ENCODE results near the gene CDC20B.
"Not testable (repeated sequence)": the region's sequence is repeated elsewhere in the genome, so short reads cannot be mapped to it uniquely, and the experiment has no call there.

The CDC20B gene

DNA sequence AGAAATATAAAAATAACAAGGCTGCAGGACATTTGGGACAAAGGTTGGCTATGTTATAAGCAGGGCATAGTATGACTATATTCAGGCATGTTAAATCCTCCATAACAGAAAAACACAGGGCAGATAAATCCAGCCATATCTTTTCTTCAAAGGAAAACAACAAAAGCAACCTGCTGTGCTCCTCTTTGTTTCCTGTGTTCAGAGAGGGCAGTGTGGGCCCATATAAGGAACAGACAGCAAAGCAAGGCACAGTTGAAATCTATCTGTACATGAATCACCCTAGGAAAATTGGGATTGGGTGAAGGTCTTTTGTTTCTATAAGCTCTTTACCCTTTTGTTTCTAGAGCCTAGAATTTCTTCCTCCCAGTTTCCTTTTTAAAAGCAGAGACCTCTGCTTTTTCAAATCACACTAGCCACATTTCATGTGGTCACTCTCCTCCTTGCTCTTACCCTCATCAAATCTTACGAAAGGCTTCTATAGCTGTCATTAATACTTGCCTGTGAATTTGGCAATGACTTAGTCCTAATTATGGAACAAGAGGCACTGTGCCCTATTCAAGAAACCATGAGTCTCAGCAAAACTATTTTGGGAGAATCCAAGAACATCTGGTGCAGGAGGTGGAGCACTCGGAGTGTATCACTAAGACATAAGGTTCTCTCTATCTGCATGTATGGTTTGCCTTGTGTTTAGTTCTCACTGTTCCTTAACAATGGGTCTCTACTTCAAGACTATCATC is 68.8 kb downstream of the CDC20B start:
- DNase-seq (ENCODE audit: low spot score) = no peak

DNA sequence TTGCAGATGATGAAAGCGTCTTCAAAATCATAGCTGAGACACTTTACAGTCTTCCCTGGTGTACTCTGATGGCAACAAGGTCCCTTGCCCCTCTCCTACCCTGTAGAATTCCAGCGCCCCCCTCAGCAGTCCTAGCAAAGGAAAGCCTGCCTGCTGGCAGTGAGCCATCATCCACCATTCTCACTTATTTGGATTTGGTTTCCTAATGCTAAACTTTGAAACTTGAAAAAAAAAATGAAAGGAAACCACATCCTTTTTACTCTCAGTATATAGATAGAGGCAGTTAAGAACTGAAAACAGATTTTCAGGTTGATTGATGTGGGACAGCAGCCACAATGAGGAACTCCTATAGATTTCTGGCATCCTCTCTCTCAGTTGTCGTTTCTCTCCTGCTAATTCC is 70.6 kb downstream of the CDC20B start, which contains the start of gene GZMA:
Gene GZMA (plus strand): TSS at position 299 of the 400 bp plus-strand sequence. CDS start 37 bp downstream, at position 336.
- DNase-seq (ENCODE audit: low spot score) = no peak

DNA sequence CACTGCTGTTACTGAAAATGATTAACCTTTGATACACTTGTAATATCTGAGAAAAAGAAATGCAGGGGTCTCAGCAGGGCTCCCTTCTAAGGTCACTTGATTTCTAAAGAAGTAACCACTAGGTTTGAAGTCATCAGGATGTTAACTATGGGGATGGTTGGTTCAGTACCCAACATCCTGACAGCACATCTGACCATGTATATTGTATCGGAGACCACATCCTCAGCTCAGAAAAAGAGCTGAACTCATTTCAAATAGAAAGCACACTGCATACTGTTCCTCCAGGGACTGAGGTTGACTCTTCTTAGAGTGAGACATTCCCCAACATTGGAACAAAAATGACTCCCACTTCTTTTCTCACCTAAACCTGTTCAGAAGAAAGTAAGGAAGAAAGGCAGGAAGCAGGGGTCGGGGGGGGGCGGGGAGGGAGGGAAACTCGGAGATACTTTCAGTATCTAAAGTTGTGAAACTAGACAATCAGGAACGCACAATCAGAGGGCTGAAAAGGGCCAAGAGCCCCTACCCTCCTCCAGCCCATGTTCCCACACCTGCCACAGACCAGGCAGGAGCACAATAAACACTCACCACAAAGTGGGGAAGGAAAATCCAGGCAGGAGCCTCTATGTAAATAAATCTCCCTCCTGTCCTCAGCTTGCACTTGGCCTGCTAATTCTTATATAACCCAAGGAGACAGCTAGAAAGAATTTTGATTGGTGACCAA is 71.3 kb downstream of the CDC20B start:
- DNase-seq (ENCODE audit: low spot score) = no peak

DNA sequence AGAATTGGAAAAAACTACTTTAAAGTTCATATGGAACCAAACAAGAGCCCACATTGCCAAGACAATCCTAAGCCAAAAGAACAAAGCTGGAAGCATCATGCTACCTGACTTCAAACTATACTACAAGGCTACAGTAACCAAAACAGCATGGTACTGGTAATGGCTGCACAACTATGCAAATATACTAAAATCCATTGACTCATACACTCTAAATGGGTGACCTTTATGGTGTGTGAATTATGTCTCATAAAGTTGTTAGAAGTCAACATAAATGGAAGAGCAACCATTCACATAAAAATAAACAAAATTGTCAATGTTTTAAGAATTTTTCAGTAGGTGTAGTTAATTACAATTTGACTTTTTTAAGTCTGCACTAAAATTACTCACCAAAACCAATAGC is 71.8 kb downstream of the CDC20B start:
- DNase-seq (ENCODE audit: low spot score) = not testable (repeated sequence)

GRCh38 chr5:55096861-55097260 is 76.1 kb downstream of the CDC20B start:
- DNase-seq (ENCODE audit: low spot score) = no peak

DNA sequence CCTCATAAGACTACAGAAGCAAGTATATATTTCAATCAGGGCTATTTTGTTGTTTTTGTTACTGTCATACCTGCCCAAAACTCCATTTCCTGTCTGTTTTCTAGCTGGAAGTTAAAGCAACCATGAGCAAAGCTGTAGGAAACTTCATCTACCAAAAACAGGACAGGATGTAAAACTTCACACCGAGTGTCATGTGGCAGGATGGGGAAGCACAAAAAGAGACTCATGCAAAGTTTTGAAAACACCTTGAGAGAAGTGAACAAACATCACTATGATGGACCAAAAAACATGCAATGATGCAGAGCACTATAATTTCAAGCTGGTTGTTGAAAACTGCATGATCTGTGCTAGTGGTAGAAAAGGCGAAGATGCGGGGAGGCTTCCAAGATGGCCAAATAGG is 76.8 kb downstream of the CDC20B start:
- no peak for DNase-seq (ENCODE audit: low spot score)

DNA sequence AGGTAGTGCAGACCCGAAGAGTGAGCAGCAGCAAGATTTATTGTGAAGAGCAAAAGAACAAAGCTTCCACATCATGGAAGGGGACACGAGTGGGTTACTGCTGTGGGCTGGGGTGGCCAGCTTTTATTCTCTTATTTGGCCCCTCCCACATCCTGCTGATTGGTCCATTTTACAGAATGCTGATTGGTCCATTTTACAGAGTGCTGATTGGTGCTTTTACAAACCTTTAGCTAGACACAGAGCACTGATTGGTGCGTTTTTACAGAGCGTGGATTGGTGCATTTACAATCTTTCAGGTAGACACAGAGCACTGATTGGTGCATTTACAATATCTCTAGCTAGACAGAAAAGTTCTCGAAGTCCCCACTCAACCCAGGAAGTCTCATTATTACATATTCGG is 82.0 kb downstream of the CDC20B start:
- not testable (repeated sequence) for DNase-seq (ENCODE audit: low spot score)

DNA sequence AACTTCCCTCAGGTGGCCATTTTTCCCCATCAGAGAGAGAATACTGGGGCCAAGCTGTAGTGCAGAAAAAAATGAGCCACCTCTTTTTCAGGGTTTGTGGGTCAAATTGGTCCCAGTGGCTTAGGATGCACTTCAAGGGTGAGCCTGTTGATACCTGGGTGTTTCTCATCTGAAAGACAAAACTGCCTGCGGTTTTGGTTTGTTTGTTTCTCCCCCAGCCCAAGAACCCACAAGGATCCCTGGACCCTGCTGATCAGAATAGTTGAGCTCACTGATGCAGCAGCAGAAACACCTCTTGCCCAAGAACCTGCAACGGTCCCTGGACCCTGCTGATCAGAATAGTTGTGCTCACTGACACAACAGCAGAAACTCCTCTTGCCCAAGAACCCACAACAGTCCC is 83.7 kb downstream of the CDC20B start:
- DNase-seq (ENCODE audit: low spot score) = not testable (repeated sequence)

- DNase-seq (ENCODE audit: low spot score) = no peak
Observed at GRCh38 chr5:55081541-55081940, 91.4 kb downstream of the CDC20B start.

DNA sequence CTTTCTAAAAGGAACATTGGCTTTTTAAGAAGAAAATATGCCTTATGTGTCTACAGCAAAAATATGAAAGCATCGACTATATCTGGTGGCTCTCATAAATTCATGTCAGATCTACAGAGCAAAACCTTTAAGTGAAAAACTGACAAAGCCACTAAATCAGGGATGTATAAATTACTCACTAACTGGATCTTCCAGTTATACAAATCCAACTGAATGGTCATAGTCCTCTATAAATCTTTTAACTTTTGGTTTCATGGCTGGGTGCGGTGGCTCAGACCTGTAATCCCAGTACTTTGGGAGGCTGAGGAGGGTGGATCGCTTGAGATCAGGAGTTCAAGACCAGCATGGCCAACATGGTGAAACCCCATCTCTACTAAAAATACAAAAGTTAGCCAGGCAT is 99.8 kb downstream of the CDC20B start:
- DNase-seq (ENCODE audit: low spot score) = no peak

DNA sequence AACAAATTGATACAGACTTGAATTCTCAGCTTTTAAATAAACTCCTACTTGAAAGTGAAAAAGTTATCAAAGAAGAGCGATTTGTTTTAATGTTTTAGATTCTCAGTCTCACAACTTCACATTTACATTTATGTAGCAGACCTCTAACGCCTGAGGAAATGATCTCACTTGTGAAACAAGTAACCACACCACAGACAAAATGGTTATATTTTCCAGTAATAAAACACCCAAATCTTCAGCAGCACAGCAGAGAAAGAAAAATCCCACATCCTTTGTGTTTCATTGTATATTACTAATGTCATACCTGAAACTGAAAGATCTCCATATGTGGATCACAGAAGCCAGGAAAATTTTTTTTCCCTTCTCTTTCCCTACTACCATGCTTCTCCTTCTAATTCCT is 100.3 kb downstream of the CDC20B start:
- DNase-seq (ENCODE audit: low spot score) = no peak

DNA sequence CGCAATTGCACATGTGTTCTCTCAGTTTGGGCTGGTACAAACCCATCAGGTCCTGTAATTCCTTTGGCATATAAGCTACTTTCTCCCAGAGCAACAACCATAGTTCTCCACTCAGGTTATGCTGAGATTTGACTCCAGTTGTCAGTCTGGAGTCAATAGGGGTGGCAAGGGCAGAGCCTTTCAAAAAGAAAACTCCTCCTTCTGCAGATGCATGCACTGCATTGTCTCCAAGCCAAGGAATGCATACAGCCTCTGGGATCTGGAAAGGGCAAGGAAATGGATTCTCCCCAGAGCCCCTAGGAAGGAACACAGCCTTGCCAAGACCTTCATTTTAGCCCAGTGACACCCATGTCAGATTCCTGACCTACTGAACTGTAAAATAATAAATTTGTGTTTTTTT is 101.6 kb downstream of the CDC20B start:
- no peak for DNase-seq (ENCODE audit: low spot score)

DNA sequence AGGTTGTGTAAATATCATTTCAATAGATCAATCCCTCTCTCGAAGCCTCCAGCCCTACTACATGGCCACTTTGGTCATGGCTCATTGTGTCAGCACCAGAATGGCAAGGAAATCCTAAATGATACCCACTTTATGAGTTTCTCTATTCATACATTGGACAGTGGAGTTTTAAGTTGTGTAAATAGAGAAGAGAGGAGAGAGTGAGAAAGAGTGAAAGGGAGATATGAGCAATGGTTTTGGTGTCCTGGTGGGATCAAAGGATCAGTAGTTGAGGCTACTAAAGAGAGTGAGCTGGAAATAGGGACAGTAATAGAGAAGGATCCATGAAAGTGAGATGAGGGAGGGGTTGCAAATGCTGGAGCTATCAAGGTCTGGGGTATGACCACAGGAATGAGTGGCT is 102.0 kb downstream of the CDC20B start:
- DNase-seq (ENCODE audit: low spot score) = no peak

DNA sequence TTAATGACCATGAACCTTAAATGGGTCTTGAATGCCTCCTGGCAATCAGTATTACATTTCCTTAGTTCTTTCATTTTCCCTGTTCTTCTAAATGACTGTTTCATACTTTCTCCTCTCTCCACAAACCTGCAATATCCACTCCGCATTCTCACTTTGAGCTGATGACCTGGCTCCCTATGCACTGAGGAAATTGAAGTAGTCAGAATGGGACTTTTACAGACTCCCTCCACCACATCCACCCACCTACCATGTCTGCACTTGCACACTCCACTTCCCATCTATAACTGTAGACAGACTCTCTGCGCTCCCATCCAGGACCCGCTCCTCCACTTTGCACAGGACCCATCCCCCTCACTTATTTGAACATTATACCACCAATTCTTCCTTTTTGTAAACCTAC is 106.7 kb downstream of the CDC20B start:
- no peak for DNase-seq (ENCODE audit: low spot score)

DNA sequence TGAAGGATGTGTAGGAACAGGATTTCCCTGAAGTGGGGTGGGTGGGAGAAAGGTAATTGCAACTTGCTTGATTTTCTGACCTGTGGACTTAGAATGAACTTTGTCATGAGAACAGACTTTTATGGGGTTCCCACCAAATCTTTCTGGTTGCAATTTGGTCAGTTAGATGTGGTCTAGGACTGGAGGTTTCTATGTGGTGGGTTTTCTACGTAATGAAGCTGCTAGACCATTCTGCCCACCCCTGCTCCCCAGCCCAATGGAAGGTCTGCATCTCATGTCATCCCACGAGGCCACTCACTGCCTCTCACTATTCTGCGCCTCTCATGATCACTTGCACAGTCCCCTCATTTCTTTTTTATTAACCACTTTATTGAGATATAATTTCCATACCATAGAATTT is 108.5 kb downstream of the CDC20B start:
- no peak for DNase-seq (ENCODE audit: low spot score)

DNA sequence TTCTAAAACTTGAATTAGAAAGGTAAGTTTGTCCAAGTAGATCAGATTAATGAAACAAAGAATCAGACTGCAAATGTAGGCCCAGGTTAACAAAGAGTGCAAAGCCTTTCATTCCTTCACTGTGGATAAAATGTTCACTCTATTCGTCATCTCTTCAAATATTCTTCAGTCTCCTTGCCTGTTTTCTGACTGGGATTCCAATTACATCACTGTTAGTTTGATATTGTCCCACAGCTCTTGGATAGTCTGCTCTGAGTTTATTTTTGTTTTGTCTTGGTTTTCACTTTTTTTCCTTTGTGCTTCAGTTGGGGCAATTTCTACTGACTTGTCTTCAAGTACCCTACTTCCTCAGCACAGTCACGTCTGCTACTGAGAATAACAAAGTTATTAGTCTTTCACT is 109.1 kb downstream of the CDC20B start:
- no peak for DNase-seq (ENCODE audit: low spot score)

GRCh38 chr5:55063220-55063863 is 109.6 kb downstream of the CDC20B start:
- no peak for DNase-seq (ENCODE audit: low spot score)
